HAP-1 (cell line): ENCODE results near the gene PPP1R15A.
A peak's percentile ranks its signal among the peaks of the same experiment; 100 is the strongest.
"Not testable (repeated sequence)": the region's sequence is repeated elsewhere in the genome, so short reads cannot be mapped to it uniquely, and the experiment has no call there.

Experiments
- DNase-seq, 2 experiments: peaks; one replicate each; pipeline ENCODE4 v3.0.0-alpha.2; 2016 to 2020; ENCODE audit warnings: low spot score in 2 of 2
- H3K27me3 ChIP-seq: fragments of 250-450 bp; sonication (Bioruptor Pico); 2 replicates; pipeline ENCODE4 v1.5.1; 2020; ENCODE audit warnings: low read depth, mild to moderate bottlenecking, moderate library complexity
- H3K36me3 ChIP-seq: fragments of 250-450 bp; sonication (Bioruptor Pico); replicated peaks from 2 replicates; pipeline ENCODE4 v1.5.1; 2020; ENCODE audit warnings: mild to moderate bottlenecking
- H3K4me1 ChIP-seq: fragments of 250-450 bp; sonication (Bioruptor Pico); 2 replicates; pipeline ENCODE4 v1.5.1; 2020; ENCODE audit warnings: mild to moderate bottlenecking
- H3K4me3 ChIP-seq: fragments of 250-450 bp; sonication (Bioruptor Pico); 2 replicates; pipeline ENCODE4 v1.5.1; 2020; ENCODE audit warnings: mild to moderate bottlenecking, moderate library complexity
- H3K9me3 ChIP-seq: fragments of 250-450 bp; sonication (Bioruptor Pico); 2 replicates; pipeline ENCODE4 v1.5.1; 2020; ENCODE audit warnings: mild to moderate bottlenecking, moderate library complexity
- in situ Hi-C: fragments of 300-500 bp; cut with MboI; formaldehyde crosslinking; loops from 3 replicates; pipeline ENCODE4 v1.14.3; 2020; ENCODE audit warnings: low sequenced_read_pairs, inconsistent platforms, mixed read lengths

Gene PPP1R15A

DNA sequence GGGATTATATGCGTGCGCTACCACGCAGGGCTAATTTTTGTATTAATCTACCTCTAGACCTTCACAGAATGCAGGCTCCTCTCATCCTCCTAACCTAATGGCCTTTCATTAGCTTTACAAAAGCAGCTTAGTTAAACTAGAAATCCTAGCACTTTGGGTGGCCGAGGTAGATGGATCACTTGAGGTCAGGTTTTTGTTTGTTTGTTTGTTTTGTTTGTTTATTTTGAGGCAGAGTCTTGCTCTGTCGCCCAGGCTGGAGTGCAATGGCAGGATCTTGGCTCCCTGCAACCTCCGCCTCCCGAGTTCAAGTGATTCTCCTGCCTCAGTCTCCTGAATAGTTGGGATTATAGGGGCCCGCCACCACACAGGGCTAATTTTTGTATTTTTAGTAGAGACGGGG is 7.5 kb downstream of the PPP1R15A start:
- Histone ChIP-seq H3K4me1 (peaks cover 14% of the 10 kb centered on the region), H3K36me3 (peaks cover 16% of the 10 kb centered on the region)
- H3K27me3 ChIP-seq, in situ Hi-C loops, H3K4me3 ChIP-seq, DNase-seq, H3K9me3 ChIP-seq: not testable (repeated sequence)

DNA sequence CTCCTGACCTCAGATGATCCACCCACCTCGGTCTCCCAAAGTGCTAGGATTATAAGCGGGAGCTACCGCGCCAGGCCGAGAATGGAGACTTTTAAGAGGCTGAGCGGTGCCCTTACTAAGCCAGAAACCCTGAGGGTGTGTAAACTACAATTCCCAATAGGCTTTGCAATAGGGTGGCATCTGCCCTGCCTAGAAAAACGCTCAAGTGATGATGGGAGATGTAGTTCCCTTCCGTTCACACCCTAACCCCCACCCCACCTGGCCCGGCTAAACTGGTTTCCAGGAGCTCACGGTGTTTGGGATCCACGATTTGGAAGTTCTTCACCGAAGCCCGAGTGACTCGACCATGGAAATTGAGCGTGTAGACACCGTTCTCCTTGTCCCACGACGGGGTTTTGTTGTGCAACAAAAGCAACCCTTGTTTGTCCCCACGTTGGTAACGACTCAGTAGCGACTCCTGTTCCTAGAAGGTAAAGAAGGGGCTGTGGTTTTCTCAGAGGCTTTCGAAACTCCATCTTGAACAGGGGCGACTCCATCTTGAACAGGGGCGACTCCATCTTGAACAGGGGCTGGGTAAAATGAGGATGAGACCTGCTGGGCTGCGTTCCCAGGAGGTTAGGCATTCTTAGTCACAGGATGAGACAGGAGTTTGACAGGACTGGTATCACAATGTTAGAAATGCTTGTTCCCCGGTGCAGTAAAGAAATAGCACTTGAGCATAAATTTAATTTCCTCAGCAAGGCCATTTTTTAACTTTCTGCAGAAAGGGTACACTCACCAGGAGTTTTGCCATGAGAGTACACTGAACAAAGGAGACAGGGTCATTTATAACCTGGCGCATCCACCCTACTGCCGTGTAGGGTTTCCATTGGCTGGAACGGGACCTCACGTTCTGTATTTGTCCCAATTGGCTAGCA is 9.8 kb downstream of the PPP1R15A start:
- no peaks in the 10 kb centered on the region for H3K4me1 ChIP-seq
- H3K27me3 ChIP-seq, result no peaks in the 10 kb centered on the region
- no peak overlapping the region for H3K4me3 ChIP-seq
- H3K9me3 ChIP-seq, result no peaks in the 10 kb centered on the region
- no peak for DNase-seq
- in situ Hi-C loops, result no loop called here
- no peaks in the 10 kb centered on the region; the same call in none of the 2 replicates for H3K36me3 ChIP-seq

DNA sequence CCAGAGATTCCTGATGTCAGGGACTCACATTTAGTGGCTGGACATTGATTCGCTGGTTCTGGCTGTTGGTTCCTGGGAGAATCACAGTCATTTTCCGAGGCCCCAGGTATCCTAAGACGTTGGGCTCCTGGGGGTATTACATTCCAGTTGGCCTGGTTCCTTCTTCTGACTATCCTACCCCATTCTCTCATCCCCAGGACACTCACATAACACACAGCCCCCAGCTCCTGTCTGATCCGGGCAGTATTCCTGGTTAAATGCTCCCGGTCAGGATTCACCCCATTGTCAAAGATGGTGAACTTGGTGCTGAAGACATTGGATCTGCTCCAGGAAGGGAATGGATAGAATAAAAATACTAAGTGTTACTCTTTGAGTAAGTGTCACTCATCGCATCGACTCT is 11.5 kb downstream of the PPP1R15A start:
- H3K4me1 ChIP-seq, result no peaks in the 10 kb centered on the region
- no peaks in the 10 kb centered on the region for H3K9me3 ChIP-seq
- in situ Hi-C loops, result no loop called here
- no peak for DNase-seq
- no peaks in the 10 kb centered on the region for H3K36me3 ChIP-seq
- H3K4me3 ChIP-seq, result no peak overlapping the region
- H3K27me3 ChIP-seq, result no peaks in the 10 kb centered on the region

DNA sequence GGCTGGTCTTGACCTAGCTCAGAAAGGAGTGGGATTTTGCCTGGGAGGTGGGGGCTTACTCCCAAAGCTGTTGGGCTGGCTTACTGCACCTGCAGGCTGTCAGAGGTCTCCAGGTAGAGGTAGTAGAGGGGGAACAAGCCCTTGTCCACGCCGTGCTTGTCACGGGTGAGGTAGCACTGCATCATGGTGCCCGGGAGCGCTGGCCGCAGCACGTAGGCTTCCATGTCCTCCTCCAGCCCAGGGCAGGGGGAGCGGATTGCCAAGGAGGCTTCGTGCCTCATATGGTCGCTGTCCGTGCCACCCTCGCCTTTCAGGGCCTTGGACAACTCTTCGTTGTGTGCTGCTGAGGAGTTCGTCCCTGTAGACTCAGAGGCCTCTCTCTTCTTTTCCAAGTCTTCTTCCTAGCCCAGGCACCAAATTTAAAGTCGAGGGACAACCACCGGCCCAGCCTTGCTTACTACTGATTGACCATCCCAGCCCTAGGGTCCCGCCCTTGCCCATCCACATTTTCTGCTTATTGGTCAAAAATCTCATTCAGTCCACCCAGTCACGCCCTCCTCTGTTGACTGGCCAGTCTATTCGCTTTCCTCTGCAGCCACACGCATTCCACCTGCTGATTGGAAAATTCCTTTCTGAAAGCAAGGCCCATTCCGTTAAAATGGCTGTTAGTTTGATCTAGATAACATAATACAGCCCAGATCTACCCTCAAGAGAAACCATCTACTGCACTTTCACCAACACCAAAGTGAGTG is 15.8 kb downstream of the PPP1R15A start:
- Histone ChIP-seq H3K4me1 (peaks cover 11% of the 10 kb centered on the region), H3K36me3 (no peaks in the 10 kb centered on the region), H3K4me3 (no peak overlapping the region), H3K9me3 (no peaks in the 10 kb centered on the region), H3K27me3 (no peaks in the 10 kb centered on the region)
- DNase-seq, result no peak
- in situ Hi-C loops, result no loop called here

DNA sequence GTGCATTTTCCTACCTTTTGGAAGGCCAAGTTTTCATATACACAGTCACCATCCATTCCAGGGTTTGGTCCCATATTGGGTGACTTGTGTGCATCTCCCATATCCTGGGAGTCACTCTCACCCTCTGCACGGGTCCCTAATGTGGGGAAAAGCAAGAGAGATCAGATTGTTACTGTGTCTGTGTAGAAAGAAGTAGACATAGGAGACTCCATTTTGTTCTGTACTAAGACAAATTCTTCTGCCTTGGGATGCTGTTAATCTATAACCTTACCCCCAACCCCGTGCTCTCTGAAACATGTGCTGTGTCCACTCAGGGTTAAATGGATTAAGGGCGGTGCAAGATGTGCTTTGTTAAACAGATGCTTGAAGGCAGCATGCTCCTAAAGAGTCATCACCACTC is 17.3 kb downstream of the PPP1R15A start:
- H3K4me3 ChIP-seq, H3K36me3 ChIP-seq, DNase-seq, H3K27me3 ChIP-seq, in situ Hi-C loops, H3K9me3 ChIP-seq: not testable (repeated sequence)
- peaks cover 11% of the 10 kb centered on the region for H3K4me1 ChIP-seq

DNA sequence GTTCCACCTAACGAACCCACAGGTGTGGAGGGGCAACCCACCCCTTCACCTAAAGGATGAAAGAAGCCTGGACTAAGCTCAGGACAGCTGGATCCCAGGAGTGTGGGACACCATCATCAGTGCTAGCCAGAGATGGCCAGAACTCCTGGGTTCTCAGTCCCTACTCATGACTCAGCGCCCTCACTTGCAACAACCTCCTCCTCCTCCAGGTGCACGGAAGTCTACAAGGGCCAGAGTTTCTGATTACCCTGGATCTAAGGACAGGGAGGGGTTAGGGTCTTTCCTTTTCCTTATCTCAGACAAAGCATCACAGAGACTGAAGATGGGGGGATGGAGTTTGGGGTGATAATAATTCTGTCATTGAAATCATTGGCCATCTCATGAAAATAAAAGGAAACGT is 18.3 kb downstream of the PPP1R15A start:
- H3K4me1 ChIP-seq, result peaks cover 11% of the 10 kb centered on the region
- no peak overlapping the region for H3K4me3 ChIP-seq
- in situ Hi-C loops, result no loop called here
- H3K36me3 ChIP-seq, result no peaks in the 10 kb centered on the region
- no peak for DNase-seq
- H3K9me3 ChIP-seq, result no peaks in the 10 kb centered on the region
- H3K27me3 ChIP-seq, result no peaks in the 10 kb centered on the region

DNA sequence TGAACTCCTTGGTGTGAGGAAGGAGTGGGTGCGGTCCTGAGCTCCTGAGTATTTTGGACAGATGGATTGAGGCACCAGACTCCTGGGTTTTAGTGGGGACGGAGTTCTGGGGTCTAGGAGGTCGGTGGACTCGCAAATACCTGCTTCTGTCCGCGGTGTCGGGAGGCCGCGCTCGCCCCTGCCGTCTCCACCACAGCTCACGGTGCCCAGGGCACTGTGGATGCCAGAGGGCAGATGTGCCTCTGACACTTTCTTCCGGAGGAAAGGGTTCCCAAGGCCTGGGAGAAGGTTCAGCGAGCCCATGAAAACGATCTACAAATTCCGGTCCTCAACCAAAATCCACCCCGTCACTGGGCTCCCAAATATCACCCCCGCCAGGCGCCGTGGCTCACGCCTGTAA is 23.0 kb downstream of the PPP1R15A start:
- H3K27me3 ChIP-seq, result no peaks in the 10 kb centered on the region
- no peak for DNase-seq
- in situ Hi-C loops, result no loop called here
- H3K4me3 ChIP-seq, result no peak overlapping the region
- no peaks in the 10 kb centered on the region for H3K9me3 ChIP-seq
- peaks cover 9% of the 10 kb centered on the region for H3K4me1 ChIP-seq
- H3K36me3 ChIP-seq, result no peaks in the 10 kb centered on the region

DNA sequence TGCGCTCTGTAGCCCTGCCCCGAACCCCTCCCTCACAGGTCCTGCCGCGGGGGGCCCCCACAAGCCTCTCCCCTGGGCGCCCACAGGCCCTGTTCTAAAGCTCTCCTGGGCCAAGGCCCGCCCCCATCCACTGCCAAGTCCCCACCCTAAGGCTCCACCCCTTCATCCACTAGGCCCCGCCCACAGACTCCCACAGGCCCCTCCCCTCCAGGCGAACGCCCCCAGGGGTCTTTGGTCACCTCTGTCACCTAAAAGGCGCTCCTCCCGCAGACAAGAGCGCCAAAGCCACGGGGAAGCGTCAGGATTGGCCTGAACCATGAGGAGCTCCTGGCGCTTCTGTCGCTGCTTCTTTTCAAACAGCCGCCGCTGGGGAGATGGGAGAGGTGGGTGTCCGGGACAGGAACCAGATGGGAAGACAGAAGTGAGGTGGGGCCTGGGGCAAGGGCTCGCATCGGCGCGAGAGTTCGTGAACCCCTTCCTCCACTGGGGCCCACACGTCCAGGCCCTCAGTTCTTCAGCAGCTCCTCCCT is 24.0 kb downstream of the PPP1R15A start:
- peak in 1 of 2 experiments; percentile 45 for DNase-seq
- in situ Hi-C loops, result no loop called here

DNA sequence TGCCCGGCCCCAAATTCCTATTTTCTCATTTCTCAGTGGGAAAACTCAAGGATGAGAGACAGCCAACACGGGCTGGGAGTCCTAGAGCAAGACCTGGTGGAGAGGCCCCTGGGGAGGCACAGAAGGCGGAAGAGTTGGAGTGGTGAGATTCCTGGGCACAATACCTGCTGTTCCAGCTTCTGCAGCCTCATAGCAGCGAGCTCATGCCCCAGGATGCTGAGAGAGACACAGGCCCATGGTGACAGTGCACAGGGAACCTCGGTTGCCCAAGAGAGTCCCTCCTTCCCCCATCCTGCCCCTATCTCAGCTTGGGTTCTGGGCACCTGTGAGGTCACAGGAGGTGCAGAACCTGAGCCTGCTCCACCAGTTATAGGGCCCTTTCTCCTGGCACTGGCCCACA is 25.0 kb downstream of the PPP1R15A start:
- H3K27me3 ChIP-seq, result no peaks in the 10 kb centered on the region
- H3K36me3 ChIP-seq, result peaks cover 6% of the 10 kb centered on the region
- in situ Hi-C loops, result no loop called here
- no peaks in the 10 kb centered on the region for H3K9me3 ChIP-seq
- H3K4me3 ChIP-seq, result no peak overlapping the region
- DNase-seq, result no peak
- peaks cover 15% of the 10 kb centered on the region for H3K4me1 ChIP-seq

More for the DNA sequence above, 24.0 kb downstream of the PPP1R15A start:
- no peaks in the 10 kb centered on the region for H3K9me3 ChIP-seq
- H3K27me3 ChIP-seq, result no peaks in the 10 kb centered on the region
- H3K4me3 ChIP-seq, result no peak overlapping the region
- H3K4me1 ChIP-seq, result peaks cover 11% of the 10 kb centered on the region
- no peaks in the 10 kb centered on the region; the same call in 1 of the 2 replicates for H3K36me3 ChIP-seq

DNA sequence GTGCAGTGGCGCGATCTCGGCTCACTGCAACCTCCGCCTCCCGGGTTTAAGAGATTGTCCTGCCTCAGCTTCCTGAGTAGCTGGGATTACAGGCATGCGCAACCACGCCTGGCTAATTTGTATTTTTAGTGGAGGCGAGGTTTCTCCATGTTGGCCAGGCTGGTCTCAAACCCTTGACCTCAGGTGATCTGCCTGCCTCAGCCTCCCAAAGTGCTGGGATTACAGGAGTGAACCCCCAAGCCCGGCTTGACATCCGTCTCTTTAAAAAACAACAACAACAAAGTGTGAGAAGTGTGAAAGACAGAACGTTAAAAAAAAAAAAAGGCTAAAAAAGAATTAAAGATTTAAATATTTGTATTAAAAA is 27.1 kb downstream of the PPP1R15A start:
- H3K27me3 ChIP-seq, DNase-seq, in situ Hi-C loops, H3K9me3 ChIP-seq, H3K36me3 ChIP-seq: not testable (repeated sequence)
- H3K4me1 ChIP-seq, result peaks cover 15% of the 10 kb centered on the region
- peak overlapping the region; percentile 47 for H3K4me3 ChIP-seq

DNA sequence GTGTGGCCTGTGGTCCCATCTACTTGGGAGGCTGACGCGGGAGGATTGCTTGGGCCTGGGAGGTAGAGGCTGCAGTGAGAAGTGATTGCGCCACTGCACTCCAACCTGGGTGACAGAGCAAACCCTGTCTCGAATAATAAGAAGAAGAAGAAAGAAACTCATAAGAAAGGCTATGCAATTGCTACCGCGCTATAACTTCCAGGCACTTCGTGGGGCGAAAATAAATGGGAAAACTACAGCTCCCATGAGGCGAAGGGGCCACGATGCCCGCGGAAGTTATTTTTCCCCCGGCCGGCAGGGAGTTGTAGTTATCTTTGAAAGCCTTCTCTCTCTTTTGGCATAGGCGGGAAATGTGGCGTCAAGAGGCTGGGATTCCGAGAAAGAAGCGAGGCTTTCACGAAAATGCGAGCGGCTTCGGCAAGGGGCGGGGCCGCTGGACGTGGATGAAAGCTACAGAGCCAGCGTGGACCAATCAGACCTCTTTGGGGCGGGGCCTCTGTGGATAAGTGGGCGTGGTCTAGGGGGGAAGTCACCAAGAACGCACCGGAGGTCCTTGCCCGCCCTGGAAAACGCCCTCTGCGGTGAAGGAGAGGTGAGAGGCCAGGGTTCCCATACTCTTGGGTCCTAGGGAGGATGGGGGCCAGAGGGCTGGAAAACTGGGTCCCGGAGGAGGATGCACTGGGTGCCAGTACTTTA is 27.7 kb downstream of the PPP1R15A start, which contains the start of gene NUCB1:
NUCB1 (plus strand) TSS at position 532 of the 696 bp plus-strand sequence. CDS start 485 bp downstream, outside the sequence.
- DNase-seq, result peak; percentile 96 to 100
- in situ Hi-C loops, result no loop called here
- H3K4me3 ChIP-seq, result peak within 1 kb of the TSS; percentile 47
- no peaks in the 10 kb centered on the region for H3K27me3 ChIP-seq
- peaks cover 15% of the 10 kb centered on the region for H3K4me1 ChIP-seq
- H3K36me3 ChIP-seq, result peaks cover 6% of the 10 kb centered on the region
- H3K9me3 ChIP-seq, result no peaks in the 10 kb centered on the region

DNA sequence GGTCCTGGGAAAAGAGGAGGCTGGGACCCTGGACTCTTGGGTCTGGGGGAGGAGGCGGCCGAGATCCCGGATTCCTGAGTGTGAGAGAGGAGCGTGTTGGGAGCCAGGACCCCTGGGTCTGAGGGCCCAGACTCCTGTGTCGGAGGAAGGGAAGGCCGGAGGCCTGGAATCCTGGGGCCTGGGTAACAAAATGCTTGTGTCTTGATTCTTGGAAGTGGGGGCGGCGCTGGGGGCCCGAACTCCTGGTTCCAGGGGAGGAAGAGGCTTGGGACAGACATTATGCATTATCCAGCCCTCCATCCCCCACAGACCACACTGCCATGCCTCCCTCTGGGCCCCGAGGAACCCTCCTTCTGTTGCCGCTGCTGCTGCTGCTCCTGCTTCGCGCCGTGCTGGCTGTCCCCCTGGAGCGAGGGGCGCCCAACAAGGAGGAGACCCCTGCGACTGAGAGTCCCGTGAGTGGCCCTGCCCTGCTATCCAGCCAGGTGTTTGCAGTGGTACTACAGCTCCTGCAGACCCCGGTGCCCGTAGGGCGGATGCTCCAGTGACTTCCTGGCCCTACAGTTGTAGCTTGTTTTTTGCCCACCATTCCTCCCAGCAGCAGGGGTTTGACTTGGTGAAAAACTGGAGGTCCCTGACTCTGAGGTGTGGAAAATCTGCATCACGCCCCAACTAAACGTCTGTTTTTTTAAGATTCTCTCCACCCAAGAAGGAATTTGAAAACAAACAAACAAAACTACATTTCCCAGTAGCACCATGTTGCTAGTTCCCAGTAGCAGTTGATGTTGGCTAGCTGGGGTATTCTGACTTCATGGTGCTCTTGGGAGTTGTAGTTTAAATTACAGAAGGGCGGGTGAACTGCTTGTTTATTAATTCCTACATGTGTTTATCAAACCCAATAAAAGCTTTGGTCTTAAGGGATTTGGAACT is 28.5 kb downstream of the PPP1R15A start:
- Histone ChIP-seq H3K27me3 (no peaks in the 10 kb centered on the region), H3K4me3 (peak overlapping the region; percentile 47), H3K9me3 (no peaks in the 10 kb centered on the region), H3K4me1 (peaks cover 15% of the 10 kb centered on the region), H3K36me3 (peaks cover 6% of the 10 kb centered on the region)
- peak in 1 of 2 experiments; percentile 34 for DNase-seq
- in situ Hi-C loops, result no loop called here

DNA sequence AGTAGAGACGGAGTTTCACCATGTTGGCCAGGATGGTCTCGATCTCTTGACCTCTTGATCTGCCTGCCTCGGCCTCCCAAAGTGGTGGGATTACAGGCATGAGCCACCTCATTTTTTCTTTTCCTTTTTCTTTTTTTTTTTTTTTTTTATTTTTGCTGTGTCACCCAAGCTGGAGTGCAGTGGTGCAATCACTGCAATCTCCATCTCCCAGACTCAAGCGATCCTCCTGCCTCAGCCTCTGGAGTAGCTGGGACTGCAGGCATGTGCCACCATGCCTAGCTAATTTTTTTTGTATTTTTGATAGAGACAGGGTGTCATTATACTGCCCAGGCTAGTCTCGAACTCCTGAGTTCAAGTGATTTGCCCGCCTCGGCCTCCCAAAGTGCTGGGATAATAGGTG is 30.1 kb downstream of the PPP1R15A start:
- H3K36me3 ChIP-seq, H3K27me3 ChIP-seq, DNase-seq, H3K9me3 ChIP-seq, in situ Hi-C loops, H3K4me3 ChIP-seq: not testable (repeated sequence)
- peaks cover 15% of the 10 kb centered on the region for H3K4me1 ChIP-seq
